ENCODE results near the gene KRTAP10-9.

The KRTAP10-9 gene

GRCh38 chr21:44618909-44619308 lies 8.0 kb upstream of the KRTAP10-9 start:
- no peak for TF ChIP-seq ZNF140 (tag by site-specific recombination; IDR thresholded peaks at IDR 0.05)
- no peak for TF ChIP-seq ZNF48 (tag by site-specific recombination; IDR thresholded peaks at IDR 0.05)
- TF ChIP-seq WT1 (tag by site-specific recombination; IDR thresholded peaks at IDR 0.05): no peak
- TF ChIP-seq GFI1B (tag by site-specific recombination; IDR thresholded peaks at IDR 0.05): no peak
- TF ChIP-seq HIC1 (tag by site-specific recombination; IDR thresholded peaks at IDR 0.05): no peak
- TF ChIP-seq ZNF544 (tag by site-specific recombination; IDR thresholded peaks at IDR 0.05): no peak
- no peak overlapping the region for H3K4me3 ChIP-seq (ENCODE audit: low read depth, low read length)
- H3K36me3 ChIP-seq (ENCODE audit: control insufficient read depth in 2 of 2, insufficient read depth in 1 of 2, low read length in 2 of 2): no peaks in the 10 kb centered on the region
- no peak overlapping the region for H3K27ac ChIP-seq (ENCODE audit: extremely low read depth, low read depth, low read length)
- POLR2A ChIA-PET: no interaction called here
- no peaks in the 10 kb centered on the region for H3K9me3 ChIP-seq (ENCODE audit: control insufficient read depth, insufficient read depth, low read depth, low read length)
- no peaks in the 10 kb centered on the region for H3K4me1 ChIP-seq (ENCODE audit: control insufficient read depth, insufficient read depth, low read length)
- CTCF ChIA-PET: interaction anchor here (0.6 kb wide), 1 partner anchor 682 kb away, joined by 3 read pairs; no protein-coding TSS in a partner anchor

- H3K9me3 ChIP-seq (ENCODE audit: control insufficient read depth, insufficient read depth, low read depth, low read length): no peaks in the 10 kb centered on the region
- no peak overlapping the region for H3K4me3 ChIP-seq (ENCODE audit: low read depth, low read length)
- peak; percentile 64 for TF ChIP-seq SETDB1 (IDR thresholded peaks at IDR 0.05; ENCODE audit: insufficient read length, low read length)
- no peak for TF ChIP-seq ZNF654 (tag by site-specific recombination; IDR thresholded peaks at IDR 0.05; ENCODE audit: low read depth)
- TF ChIP-seq TRIM28 (IDR thresholded peaks at IDR 0.05; ENCODE audit: borderline replicate concordance, low read length): peak; percentile 74; the same call in 1 of the 2 replicates
- POLR2A ChIA-PET: no interaction called here
- CTCF ChIA-PET: no interaction called here
- no peaks in the 10 kb centered on the region for H3K36me3 ChIP-seq (ENCODE audit: control insufficient read depth in 2 of 2, insufficient read depth in 1 of 2, low read length in 2 of 2)
- H3K27ac ChIP-seq (ENCODE audit: extremely low read depth, low read depth, low read length): no peak overlapping the region
- H3K4me1 ChIP-seq (ENCODE audit: control insufficient read depth, insufficient read depth, low read length): no peaks in the 10 kb centered on the region
These were observed 7.0 kb upstream of the KRTAP10-9 start for GRCh38 chr21:44619886-44620285.

GRCh38 chr21:44623575-44623974 lies 3.3 kb upstream of the KRTAP10-9 start:
- no peaks in the 10 kb centered on the region for H3K9me3 ChIP-seq (ENCODE audit: control insufficient read depth, insufficient read depth, low read depth, low read length)
- CTCF ChIA-PET: no interaction called here
- H3K4me3 ChIP-seq (ENCODE audit: low read depth, low read length): no peak overlapping the region
- POLR2A ChIA-PET: no interaction called here
- no peaks in the 10 kb centered on the region for H3K36me3 ChIP-seq (ENCODE audit: control insufficient read depth in 2 of 2, insufficient read depth in 1 of 2, low read length in 2 of 2)
- H3K4me1 ChIP-seq (ENCODE audit: control insufficient read depth, insufficient read depth, low read length): no peaks in the 10 kb centered on the region
- TF ChIP-seq ZBTB21 (tag by site-specific recombination; IDR thresholded peaks at IDR 0.05) (no peak), TRIM28 (IDR thresholded peaks at IDR 0.05; ENCODE audit: borderline replicate concordance, low read length) (peak; percentile 82; the same call in 1 of the 2 replicates), SETDB1 (IDR thresholded peaks at IDR 0.05; ENCODE audit: insufficient read length, low read length) (peak; percentile 89), EGR2 (tag by site-specific recombination; IDR thresholded peaks at IDR 0.05; ENCODE audit: low read depth) (no peak)
- no peak overlapping the region for H3K27ac ChIP-seq (ENCODE audit: extremely low read depth, low read depth, low read length)

DNA sequence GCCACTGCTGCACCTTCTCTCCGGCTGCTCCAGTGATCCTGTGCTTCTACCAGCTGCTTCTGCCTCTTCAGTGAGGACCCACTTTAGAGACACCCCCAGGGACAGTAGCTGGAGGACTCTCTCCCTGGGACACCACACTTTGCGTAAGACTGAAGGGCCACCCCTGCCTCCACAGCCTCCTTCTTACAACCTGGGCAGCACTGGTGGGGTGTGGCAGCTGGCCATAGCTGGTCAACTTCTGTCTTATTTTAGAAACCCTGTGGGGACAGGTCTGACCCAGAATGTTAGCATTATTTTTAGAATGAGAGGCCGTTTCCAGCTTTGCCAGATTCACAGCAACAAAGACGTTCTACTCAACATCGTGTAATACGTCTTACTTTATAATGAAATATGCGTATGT lies 1.1 kb upstream of the KRTAP10-9 start:
- H3K4me1 ChIP-seq (ENCODE audit: control insufficient read depth, insufficient read depth, low read length): no peaks in the 10 kb centered on the region
- H3K4me3 ChIP-seq (ENCODE audit: low read depth, low read length): no peak overlapping the region
- POLR2A ChIA-PET: no interaction called here
- no peak overlapping the region for H3K27ac ChIP-seq (ENCODE audit: extremely low read depth, low read depth, low read length)
- TF ChIP-seq PRDM4 (tag by site-specific recombination; IDR thresholded peaks at IDR 0.05) (no peak), ZNF354C (tag by site-specific recombination; IDR thresholded peaks at IDR 0.05; ENCODE audit: borderline replicate concordance, low read depth) (no peak), ZNF324 (tag by site-specific recombination; IDR thresholded peaks at IDR 0.05) (no peak), ZNF121 (tag by site-specific recombination; IDR thresholded peaks at IDR 0.05) (no peak), ZNF548 (tag by site-specific recombination; IDR thresholded peaks at IDR 0.05) (no peak), ZNF132 (tag by site-specific recombination; IDR thresholded peaks at IDR 0.05; ENCODE audit: borderline replicate concordance) (no peak), KLF8 (tag by site-specific recombination; IDR thresholded peaks at IDR 0.05) (no peak), ZNF211 (tag by site-specific recombination; IDR thresholded peaks at IDR 0.05; ENCODE audit: low read depth) (no peak), EGR2 (tag by site-specific recombination; IDR thresholded peaks at IDR 0.05; ENCODE audit: low read depth) (no peak), ZBTB8A (tag by site-specific recombination; IDR thresholded peaks at IDR 0.05) (no peak)
- TF ChIP-seq, protein P1, sequence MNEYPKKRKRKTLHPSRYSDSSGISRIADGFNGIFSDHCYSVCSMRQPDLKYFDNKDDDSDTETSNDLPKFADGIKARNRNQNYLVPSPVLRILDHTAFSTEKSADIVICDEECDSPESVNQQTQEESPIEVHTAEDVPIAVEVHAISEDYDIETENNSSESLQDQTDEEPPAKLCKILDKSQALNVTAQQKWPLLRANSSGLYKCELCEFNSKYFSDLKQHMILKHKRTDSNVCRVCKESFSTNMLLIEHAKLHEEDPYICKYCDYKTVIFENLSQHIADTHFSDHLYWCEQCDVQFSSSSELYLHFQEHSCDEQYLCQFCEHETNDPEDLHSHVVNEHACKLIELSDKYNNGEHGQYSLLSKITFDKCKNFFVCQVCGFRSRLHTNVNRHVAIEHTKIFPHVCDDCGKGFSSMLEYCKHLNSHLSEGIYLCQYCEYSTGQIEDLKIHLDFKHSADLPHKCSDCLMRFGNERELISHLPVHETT (tag by site-specific recombination; IDR thresholded peaks at IDR 0.05): no peak
- TF ChIP-seq, protein P2, sequence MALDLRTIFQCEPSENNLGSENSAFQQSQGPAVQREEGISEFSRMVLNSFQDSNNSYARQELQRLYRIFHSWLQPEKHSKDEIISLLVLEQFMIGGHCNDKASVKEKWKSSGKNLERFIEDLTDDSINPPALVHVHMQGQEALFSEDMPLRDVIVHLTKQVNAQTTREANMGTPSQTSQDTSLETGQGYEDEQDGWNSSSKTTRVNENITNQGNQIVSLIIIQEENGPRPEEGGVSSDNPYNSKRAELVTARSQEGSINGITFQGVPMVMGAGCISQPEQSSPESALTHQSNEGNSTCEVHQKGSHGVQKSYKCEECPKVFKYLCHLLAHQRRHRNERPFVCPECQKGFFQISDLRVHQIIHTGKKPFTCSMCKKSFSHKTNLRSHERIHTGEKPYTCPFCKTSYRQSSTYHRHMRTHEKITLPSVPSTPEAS (tag by site-specific recombination; IDR thresholded peaks at IDR 0.05): no peak
- H3K9me3 ChIP-seq (ENCODE audit: control insufficient read depth, insufficient read depth, low read depth, low read length): no peaks in the 10 kb centered on the region
- CTCF ChIA-PET: interaction anchor here (0.7 kb wide), 1 partner anchor 975 kb away, joined by 3 read pairs; no protein-coding TSS in a partner anchor
- no peaks in the 10 kb centered on the region for H3K36me3 ChIP-seq (ENCODE audit: control insufficient read depth in 2 of 2, insufficient read depth in 1 of 2, low read length in 2 of 2)

Data from HEK293 (cell line).